ENCODE results near the gene BATF.

GRCh38 chr14:75495882-75496281 lies 26.4 kb upstream of the BATF start:
- TF ChIP-seq POLR2A (IDR thresholded peaks at IDR 0.05; ENCODE audit: low read length) = no peak
- no peak for TF ChIP-seq GATA1 (IDR thresholded peaks at IDR 0.05; ENCODE audit: low read depth, low read length)

Measured in erythroblast (primary cell).